ENCODE measurements around the gene INSR.

INSR gene

DNA sequence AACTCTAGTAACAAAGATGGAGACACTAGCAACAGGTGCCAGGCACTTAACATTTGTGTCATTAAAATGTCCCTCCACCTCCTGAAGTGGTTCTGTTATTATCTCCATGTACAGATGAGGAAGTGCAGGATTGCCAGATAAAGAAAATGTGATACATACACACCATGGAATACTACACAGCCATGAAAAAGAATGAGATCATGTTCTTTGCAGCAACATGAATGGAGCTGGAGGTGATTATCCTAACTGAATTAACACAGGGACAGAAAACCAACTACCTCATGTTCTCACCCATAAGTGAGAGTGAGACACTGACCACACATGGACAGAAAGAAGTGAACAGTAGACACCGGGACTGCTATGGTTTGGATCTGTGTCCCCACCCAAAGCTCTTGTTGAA is 164.2 kb downstream of the INSR start (continued):
- peak; percentile 85 for TF ChIP-seq SCRT2 (tag by site-specific recombination; IDR thresholded peaks at IDR 0.05)
- no peak for TF ChIP-seq BCL6B (tag by site-specific recombination; IDR thresholded peaks at IDR 0.05)
- TF ChIP-seq, protein P1, sequence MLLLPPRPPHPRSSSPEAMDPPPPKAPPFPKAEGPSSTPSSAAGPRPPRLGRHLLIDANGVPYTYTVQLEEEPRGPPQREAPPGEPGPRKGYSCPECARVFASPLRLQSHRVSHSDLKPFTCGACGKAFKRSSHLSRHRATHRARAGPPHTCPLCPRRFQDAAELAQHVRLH (tag by site-specific recombination; IDR thresholded peaks at IDR 0.05): 0 out of 2 replicates have a peak, but pooled peaks have one; percentile 52
- no peak for TF ChIP-seq HOXC10 (CRISPR knock-in tag; IDR thresholded peaks at IDR 0.05)
- no peak for TF ChIP-seq SALL2 (tag by site-specific recombination; IDR thresholded peaks at IDR 0.05; ENCODE audit: borderline replicate concordance)
- 0 out of 2 replicates have a peak, but pooled peaks have one; percentile 36 for TF ChIP-seq ZSCAN5A (tag by site-specific recombination; IDR thresholded peaks at IDR 0.05)
- no peak for TF ChIP-seq ZFHX2 (tag by site-specific recombination; conservative IDR thresholded peaks at IDR 0.05)
- TF ChIP-seq ZNF16 (tag by site-specific recombination; IDR thresholded peaks at IDR 0.05; ENCODE audit: low read depth): no peak
- TF ChIP-seq ZNF394 (tag by site-specific recombination; IDR thresholded peaks at IDR 0.05; ENCODE audit: borderline replicate concordance): no peak
- TF ChIP-seq BCL11B (tag by site-specific recombination; IDR thresholded peaks at IDR 0.05; ENCODE audit: low read depth): no peak
- TF ChIP-seq ZNF146 (tag by site-specific recombination; IDR thresholded peaks at IDR 0.05): peak; percentile 93
- no peak for TF ChIP-seq ZBTB20 (tag by site-specific recombination; IDR thresholded peaks at IDR 0.05)
- TF ChIP-seq, protein P2, sequence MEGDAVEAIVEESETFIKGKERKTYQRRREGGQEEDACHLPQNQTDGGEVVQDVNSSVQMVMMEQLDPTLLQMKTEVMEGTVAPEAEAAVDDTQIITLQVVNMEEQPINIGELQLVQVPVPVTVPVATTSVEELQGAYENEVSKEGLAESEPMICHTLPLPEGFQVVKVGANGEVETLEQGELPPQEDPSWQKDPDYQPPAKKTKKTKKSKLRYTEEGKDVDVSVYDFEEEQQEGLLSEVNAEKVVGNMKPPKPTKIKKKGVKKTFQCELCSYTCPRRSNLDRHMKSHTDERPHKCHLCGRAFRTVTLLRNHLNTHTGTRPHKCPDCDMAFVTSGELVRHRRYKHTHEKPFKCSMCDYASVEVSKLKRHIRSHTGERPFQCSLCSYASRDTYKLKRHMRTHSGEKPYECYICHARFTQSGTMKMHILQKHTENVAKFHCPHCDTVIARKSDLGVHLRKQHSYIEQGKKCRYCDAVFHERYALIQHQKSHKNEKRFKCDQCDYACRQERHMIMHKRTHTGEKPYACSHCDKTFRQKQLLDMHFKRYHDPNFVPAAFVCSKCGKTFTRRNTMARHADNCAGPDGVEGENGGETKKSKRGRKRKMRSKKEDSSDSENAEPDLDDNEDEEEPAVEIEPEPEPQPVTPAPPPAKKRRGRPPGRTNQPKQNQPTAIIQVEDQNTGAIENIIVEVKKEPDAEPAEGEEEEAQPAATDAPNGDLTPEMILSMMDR (tag by site-specific recombination; IDR thresholded peaks at IDR 0.05): no peak

- CTCF ChIA-PET: no interaction called here
- POLR2A ChIA-PET: no interaction called here
- no peaks in the 10 kb centered on the region for H3K4me1 ChIP-seq (ENCODE audit: control insufficient read depth, insufficient read depth, low read length)
These were observed 168.1 kb downstream of the INSR start for GRCh38 chr19:7126132-7126531.

More at GRCh38 chr19:7126132-7126531, 168.1 kb downstream of the INSR start:
- Histone ChIP-seq H3K4me3 (ENCODE audit: low read depth, low read length) (no peak overlapping the region), H3K36me3 (ENCODE audit: control insufficient read depth in 2 of 2, insufficient read depth in 1 of 2, low read length in 2 of 2) (peaks cover 4 to 65% of the 10 kb centered on the region in 2 experiments; a peak in 2 of 3 replicates), H3K9me3 (ENCODE audit: control insufficient read depth, insufficient read depth, low read depth, low read length) (no peaks in the 10 kb centered on the region), H3K27ac (ENCODE audit: extremely low read depth, low read depth, low read length) (no peak overlapping the region)
- no peak for TF ChIP-seq ZNF426 (tag by site-specific recombination; IDR thresholded peaks at IDR 0.05)
- TF ChIP-seq ZNF514 (tag by site-specific recombination; IDR thresholded peaks at IDR 0.05): no peak
- TF ChIP-seq SETDB1 (IDR thresholded peaks at IDR 0.05; ENCODE audit: insufficient read length, low read length): peak; percentile 59
- 0 out of 2 replicates have a peak, but pooled peaks have one; percentile 15 for TF ChIP-seq ZNF280D (tag by site-specific recombination; IDR thresholded peaks at IDR 0.05)
- peak; percentile 82; the same call in 1 of the 2 replicates for TF ChIP-seq TRIM28 (IDR thresholded peaks at IDR 0.05; ENCODE audit: borderline replicate concordance, low read length)
